ENCODE measurements around the gene SPAG8. TPM values are rescaled to one million over a fixed set of nuclear protein-coding genes. Genes with fewer than 3 reads are reported as not detected.

Gene SPAG8
- total RNA-seq, 1 donor from 2014 or later = 0.20 TPM

DNA sequence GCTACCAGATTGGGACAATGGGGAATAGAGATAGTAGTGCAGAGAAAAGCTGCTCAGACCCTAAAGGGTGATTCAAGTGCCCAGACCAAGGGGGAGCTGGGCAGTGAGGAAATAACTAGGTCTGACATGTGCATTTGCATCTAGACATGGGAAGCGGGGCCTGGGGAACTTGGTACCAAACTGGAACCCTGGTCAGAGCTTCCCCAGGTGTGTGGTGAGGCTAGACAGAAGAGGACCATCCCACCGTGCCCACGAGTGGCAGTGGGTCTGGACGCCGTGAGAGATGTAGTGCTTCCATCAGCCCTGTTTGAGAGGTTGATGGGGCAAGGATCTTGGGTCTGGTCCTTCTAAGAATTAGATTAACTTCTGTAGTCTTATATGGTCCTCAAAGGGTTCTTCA lies 24.5 kb upstream of the SPAG8 start:
- ATAC-seq = no peak

DNA sequence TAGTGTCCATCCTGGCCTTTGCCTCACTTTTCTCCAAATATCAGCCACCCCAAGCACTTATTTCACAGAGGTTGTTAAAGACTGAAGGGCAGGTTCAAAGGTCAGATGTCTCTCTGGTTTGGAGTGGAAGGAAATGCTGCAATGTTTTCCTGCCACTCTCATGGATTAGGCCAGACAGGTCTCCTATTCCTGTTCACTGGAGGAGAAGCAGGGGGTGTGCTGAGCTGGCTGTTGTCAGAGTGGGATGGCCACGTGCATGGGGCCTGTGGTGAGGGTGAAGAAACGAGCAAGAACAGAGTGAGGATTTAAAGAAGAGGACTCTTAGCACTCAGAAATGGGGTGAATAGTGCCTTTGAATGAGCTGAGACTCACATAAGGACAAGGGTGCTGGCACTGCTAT lies 23.7 kb upstream of the SPAG8 start:
- ATAC-seq = no peak

DNA sequence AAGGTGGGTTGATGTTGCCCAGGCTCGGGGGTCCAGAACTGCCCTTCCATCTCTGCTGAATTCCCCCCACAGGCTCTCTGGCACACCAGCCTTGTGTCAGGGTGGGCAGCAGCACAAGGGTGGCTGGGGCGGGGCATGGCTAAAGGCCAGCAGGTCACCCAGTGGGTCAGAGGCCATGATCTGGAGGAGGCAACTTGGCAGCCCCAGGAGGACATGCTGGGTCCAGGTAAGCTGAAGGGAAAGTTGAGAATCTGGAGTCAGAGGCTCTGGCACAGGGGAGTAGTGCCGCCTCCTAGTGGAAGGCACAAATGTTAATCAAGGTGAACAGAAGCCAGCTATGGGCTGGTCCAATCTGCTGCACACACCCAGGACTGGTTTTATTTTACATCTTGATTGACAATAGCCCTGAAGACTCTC lies 23.2 kb upstream of the SPAG8 start:
- ATAC-seq = peak; percentile 56

DNA sequence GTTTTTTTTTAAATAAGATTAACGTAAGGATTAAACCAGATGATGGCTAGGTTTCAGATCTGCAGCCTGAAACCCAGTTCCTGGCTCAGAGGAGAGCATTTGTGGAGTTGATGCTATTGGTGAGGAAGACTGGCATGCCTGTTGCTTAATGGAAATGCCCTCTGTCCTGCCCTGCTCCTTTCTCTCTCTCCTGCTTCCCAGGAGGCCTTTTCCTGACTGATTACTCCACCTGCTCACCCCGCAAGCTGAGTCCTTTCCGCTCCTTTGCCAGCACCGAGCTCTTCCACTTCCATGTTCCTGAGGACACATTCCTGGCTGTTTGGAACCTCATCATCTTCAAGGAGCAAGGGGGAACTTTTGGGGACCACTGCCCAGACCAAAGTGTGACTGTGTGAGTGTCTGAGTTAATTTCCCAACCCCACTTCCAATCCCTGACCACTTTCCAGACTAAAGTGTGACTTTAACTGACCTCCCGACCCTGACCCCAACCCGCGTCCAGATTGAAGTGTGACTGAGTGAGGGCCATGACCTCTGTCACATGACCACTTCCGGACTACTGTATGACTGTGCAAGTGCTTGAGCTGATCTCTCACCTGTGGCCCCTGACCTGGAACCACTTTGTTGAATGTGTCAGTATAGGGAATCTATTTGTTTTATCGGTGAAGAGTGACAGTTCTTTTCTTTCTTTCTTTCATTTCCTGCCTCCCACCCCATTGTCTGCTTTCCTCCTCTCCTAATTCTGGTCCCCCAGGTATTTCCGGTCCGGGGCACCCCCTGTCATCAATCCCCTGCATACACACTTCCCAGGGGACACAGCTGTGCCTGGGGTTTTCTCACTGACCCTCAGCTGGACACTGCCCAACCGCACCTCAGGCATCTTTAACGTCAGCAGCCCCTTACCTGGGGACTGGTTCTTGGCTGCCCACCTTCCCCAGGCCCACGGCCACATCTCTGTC lies 22.5 kb upstream of the SPAG8 start:
- no peak for ATAC-seq

DNA sequence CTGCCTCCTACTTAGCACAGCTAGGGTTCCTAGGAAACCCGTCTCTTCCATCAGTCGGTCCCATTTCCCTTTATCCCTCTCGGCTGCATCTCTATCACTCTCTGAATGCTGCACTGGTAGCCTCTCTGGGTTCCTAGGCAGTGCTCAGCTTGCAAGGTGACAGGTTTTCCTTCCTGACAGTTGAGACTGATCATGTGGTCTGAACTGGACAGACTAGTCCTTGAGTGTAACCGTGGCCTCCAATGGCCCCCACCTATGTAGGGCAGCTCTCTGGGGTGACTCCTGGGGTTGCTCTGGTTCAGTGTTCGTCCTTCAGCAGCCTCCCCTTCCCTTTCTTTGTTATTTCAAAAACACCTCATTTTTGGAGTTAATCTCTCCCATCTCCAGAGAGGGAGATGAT lies 20.8 kb upstream of the SPAG8 start:
- ATAC-seq = peak; percentile 55

DNA sequence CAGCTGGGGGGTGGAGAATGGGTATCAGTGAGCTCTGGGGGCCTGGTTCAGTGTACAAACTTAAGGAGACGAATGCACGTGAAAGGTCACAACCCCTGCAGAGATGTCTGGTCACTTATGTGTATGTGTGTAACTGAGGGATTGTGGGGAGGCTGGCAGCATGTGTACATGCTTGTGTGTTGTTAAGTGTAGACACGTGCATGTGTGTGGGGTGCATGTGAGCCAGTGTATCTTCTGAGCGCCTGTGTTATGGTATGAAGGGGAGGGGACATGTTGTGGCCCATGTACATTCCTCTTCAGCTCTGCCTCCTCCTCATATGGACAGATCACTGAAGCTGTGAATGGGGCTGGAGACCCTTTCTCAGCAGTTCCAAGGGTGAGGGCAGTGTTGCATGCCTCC lies 19.0 kb upstream of the SPAG8 start:
- ATAC-seq = no peak

DNA sequence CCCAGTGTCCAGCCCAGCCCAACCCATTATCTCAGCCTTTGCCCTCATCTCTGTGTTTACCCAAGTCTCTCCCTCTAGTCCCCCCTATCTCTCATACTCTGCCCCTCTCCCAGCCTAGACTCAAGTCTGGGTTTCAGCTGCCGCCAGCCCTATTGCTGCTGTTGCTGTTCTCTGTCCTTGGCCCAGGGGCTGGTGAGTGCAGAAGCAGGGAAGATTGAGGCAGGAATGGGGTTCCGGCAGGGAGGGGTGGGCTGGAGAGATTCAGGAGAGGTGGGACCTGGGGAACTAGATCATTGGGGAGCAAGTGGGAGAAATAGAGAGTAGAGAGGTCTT lies 17.7 kb upstream of the SPAG8 start:
- ATAC-seq = no peak

DNA sequence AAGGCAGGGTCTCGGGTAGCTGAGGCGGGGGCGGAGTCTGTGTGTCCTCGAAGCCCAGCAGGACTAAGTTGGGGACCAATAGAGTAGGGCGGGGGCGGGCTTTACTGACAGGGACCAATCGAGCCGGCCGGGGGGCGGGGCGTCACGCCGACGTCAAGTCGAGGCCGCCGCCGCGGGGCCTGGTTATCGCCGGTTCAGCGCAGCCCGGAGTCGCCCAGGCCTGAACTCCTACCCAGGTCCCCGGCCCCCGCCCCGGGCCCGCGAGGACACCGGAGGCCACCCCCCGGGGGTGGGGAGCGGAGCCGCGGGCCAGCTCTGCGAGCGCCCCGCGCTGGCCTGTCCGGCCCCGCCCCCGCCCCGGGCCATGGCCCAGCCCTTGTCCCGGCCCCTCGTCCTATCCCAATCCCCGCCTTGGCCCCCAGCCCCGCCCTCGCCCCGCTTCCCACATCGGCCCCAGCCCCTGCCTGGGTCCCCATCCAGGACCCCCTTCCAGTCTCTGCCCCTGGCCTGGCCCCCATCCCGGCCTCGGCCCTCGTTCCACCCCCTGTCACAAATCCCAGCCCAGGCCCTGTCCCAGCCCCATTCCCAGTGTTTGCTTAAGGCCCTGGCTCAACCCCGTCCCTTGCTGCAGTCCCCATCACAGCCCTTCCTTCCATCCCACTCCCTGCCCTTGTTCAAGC lies 17.2 kb upstream of the SPAG8 start, which contains the start of gene TMEM8B:
Gene TMEM8B (plus strand): TSS at position 145 of the 680 bp plus-strand sequence. CDS start 220 bp downstream, at position 365.
- ATAC-seq = peak; percentile 75

DNA sequence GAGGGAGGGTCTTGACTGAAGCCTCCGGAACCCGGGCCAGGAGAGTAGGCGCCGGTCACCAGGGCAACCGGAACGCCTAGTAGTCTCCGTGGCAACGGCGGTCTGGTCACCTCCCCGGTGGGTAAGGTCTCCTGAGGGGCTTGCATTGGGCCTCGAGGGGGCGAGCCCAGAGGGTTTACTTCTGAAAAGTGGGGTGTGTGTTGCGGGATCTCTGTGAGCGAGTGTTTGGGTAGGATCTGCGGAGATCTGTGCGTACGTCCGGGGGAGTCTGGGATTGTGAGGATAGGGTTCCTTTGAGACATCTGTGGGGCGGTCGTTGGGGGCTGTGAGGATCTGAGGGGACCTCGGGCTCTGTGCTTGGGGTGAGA lies 16.6 kb upstream of the SPAG8 start, which contains the start of gene FAM221B:
Gene FAM221B (minus strand): TSS at position 17 of the 368 bp plus-strand sequence. CDS start 2,571 bp downstream, outside the sequence.
- no peak for ATAC-seq

DNA sequence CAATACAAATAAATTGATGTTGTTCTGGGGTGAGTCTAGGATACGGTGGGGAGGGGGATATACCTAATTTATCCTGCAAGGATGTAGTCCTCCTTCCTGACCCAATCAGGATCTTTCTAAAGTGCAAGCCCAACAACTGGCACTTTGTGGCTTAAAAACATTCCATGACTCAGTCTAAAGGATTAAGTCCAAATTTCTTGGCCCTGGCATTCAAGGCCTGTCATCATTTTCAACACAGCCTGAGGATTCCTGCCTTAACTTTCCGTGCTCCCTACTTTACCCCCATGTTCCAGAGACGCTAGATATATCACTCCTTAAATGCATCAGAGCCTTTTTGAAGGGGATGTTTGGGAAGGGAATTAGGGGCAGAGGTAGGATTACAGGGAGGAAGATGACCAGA lies 15.4 kb upstream of the SPAG8 start:
- no peak for ATAC-seq

DNA sequence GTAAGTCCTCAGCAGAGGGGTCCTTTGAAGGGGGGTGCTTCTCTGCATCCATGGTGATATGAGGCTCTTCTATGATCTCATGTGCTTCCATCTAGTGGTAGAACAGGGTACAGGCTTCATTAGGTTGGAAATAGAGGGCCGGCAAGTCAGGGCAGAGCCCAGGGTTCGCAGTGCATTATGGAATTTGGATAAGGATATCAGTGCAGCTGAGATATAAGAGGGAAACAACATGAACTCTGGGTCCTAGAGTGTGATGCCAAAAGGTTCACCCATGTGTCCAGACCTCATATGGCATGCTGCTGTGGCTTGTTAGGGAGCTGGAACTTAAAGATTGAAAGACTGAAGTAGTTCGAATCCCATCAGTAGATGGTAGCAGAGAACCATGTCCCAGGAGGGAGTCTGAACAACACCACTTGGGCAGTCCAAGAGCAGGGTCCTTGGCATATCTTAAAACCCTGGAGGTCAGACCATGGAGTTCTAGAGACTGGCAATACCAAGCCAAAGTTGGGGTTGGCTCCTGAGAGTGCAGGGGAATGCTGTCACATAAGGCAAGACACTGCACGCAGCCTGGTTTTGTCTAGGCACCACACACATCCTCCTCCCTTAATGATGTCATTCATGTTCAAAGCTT lies 14.1 kb upstream of the SPAG8 start:
- peak; percentile 66 for ATAC-seq

DNA sequence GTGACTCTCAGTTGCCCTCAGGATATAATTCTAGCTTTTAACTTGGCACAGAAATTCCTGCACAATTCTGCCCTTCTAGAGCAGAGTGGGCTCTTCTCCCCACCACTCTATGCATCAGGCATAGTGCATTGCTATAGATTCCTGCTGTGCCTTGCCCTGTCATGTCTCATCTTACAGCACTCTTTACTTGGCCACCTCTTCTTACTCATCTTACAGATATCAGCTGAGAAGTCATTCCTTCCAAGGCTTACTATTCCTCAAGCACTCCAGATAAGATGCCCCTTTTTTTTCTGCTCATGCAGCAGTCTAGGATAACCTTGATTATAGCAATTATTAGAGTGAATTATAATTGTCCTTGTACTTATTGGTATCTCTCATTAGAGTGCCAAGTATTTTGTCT lies 10.9 kb upstream of the SPAG8 start:
- ATAC-seq = no peak

DNA sequence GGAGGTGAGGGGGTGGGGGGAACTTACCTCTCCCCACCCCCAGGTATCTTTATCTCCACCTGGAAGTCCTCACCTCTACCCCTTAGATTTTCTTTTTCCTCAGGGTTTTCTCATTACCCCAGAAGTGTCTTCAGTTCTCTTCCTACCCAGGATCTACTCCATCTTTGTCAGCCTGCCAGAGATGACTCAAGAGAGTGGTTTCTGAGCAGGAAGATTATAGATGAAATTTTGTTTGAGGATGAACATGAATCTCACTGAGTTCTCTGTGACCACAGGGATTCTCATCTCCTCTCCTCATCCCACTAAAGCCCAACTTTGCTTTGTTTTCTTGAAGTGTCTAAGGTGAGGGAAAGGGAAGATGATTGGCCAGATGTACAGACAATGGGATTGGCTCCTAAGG lies 8.0 kb upstream of the SPAG8 start:
- no peak for ATAC-seq

DNA sequence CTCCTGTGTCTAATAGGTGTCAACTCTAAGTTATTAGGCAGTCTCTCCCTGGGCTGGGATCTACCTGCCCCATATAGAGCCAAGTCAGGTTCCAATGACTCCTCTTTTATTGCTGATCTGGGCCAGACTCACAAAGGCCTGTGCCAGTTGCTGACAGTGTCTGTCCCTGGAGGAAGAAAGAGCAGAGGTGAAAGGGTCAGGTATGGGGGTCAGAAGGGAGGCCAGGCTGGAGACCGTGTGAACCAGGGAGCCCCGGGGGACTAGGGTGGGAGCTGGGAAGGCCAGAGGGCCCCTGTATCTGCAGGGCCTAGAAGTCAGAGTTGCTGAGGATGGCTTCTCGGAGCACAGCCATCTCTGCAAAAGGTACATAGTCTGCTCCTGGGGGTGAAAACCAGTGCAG lies 6.3 kb upstream of the SPAG8 start:
- no peak for ATAC-seq

DNA sequence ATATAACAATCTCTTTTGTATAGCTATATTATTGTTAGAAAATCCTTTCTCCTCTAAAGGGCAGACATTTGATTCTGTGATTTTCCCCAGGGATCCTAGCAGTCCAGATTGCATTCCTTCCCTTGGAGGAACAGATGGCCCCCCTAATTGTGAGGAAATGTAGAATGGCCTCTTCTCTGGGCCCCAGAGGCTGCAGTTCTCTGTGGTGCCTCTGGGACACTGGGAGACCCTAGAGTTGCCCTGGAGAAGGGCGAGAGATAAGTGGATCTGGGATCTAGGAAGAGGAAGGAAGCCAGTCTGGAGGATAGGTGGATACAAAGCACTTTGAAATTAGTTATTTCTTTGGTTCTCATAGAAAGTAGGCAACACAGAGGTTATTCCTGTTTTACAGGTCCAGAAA lies 4.6 kb upstream of the SPAG8 start:
- no peak for ATAC-seq

DNA sequence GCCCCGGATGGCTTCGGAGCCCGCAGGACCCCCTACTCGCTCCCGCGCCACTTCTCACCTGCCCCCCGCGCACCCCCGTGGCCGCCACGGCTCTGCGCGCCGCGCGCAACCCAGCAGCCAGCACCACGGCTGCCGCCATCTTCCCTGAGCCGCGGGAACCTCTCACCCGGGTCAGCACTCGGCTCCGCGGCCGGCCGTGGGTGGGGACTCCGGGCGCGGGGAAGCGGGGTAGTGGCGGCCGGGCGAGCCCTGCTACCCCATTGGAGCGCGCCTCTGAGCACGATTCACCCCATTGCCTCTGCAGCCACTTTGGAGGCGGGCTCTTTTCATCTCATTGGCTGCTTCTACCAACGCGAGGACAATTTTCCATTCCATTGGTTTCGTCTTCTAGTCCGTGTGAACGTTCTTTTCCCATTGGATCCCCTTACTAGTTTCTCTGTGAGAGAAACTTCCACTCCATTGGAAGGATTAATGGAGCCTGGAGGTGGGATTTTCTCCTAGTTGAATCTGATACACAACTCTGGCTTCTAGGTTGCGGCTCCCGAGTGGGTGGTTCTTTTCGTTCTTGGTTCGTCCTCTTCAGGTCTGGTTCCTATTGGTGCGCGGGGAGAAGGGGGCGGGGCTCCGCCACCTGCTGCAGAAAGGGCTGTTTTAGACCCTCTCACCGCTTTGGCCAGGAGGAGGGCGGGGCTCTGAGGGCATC lies 2.9 kb upstream of the SPAG8 start, which contains the start of gene HINT2:
Gene HINT2 (minus strand): TSS at position 202 of the 703 bp plus-strand sequence. CDS start 63 bp downstream, at position 139.
- ATAC-seq = peak; percentile 92

DNA sequence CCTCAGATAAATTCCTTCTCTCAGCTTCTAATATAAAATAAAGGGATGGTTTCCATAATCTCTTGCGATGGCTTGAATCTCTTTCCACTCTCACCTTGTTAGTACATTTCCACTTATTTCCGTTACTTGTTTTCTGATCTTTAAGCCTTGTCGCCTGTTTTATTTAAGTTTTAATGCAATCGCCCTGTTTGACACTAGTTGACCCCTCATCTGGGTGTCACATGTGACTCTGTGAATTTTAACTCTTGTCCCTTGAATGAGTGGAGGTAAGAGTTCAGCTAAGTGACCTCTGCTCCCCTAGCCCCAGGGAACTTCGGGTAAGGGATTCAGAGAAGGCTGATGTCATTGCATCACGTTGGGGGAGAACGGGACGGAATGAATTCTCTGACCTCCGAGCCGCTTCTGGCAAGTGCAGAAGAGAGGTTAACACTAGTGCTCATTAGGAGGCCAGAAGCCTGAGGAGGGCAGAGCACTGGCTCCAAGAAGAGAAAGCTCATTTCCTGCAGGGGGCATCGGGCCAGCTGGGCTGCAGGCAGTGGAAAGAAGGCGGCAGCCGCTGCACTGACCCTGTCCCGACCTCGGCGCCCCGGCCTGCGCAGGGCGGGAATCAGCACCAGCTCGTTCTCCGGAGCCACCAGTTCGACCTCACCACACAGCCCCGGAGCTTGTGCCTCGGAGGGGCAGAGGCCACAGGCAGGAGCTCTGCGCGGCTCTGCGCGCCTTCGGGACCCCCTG lies 2.2 kb upstream of the SPAG8 start:
- ATAC-seq = peak; percentile 25

DNA sequence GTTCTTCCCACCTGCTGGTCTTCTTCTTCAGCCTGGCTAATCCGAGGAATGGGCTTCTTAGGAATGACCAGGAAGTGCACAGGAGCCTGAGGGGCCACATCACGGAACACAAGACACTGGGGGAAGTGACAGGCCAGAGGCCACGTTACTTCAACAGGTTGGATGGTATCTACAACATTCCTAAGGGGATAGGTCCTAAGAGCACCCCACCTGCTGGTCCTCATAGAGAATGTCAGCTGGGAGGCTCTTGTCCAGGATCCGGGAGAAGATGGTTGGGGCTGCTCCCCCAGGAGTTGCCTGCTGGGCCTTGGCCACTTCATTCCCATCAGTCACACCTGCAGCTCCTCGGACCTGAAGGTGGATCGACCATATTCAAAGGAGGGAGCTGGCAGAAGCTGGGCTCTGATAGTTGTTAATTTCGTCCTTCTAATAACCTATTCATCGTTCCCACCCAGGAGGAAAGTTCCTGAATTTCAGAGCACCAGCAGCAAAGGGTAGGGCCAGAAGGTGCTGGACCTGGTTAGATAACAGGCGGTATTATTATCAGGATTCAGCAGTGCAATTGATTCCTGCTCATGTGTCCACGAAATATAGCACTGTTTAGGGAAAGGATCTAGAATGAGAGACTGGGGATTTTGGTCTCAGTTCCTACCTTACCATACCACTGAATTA lies 1.5 kb upstream of the SPAG8 start:
- no peak for ATAC-seq

DNA sequence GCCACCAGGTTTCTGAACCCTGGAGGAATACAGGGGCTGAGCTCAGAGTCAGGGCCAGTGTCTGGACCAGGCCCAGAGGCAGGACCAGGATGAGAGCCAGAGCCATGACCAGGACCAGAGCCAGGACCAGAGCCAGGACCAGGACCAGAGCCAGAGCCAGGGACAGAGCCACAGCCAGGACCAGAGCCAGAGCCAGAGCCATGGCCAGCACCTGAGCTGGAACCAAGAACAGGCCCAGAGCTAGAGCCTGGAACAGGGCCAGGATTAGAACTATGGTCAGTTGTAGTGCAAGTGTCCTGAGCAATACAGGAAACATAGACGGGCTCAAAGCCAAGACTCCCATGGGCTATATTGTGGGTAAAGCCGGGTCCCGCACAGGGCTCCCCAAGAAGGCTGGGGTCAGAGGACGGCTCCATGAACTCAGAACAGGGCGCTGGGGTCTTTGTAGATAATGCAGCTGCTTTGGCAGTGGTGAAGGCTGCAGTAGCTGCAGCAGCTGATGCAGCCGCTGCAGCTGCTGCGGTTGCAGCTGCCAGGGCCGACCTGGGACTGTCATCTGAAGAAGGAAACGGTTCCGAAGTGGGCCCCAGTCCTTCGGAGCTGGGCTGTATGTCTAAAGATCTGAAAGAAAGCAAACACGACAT lies 559 bp downstream of the SPAG8 start:
- no peak for ATAC-seq

DNA sequence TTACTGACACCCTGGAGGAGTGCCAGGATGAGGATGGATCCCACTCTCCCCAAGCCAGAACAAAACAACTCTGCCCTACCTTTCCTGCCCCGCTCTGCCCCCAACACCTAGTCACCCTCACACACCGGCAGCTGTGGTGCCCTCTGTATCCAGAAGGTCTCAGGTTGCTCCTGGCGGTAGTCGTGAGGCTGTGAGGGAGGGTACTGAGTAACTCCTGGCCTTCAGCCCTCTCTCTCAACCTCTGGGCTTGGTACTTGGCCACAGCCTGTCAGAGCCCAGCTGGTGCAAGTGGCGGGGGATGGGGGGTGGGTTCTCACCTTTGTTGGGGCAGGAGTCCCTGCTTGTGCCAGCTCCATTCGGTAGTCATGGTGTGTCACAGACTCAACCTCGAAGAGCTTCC lies 1.9 kb downstream of the SPAG8 start:
- ATAC-seq = no peak

DNA sequence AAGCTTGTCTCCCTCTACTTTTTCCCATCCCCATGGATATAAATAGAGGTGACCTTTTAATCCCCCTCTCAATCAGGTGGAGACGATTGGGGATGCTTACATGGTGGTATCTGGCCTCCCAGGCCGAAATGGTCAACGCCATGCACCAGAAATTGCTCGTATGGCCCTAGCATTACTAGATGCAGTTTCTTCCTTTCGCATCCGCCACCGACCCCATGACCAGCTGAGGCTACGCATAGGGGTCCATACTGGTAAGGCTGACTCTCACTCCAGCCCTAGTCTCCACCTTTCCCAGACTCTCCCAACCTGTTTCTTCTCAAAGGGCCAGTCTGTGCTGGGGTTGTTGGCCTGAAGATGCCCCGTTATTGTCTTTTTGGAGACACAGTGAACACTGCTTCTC lies 3.6 kb downstream of the SPAG8 start:
- ATAC-seq = no peak

Measured in esophagus mucosa (tissue), 1 donor.